ENCODE data around the gene ADCK1.

Gene ADCK1

DNA sequence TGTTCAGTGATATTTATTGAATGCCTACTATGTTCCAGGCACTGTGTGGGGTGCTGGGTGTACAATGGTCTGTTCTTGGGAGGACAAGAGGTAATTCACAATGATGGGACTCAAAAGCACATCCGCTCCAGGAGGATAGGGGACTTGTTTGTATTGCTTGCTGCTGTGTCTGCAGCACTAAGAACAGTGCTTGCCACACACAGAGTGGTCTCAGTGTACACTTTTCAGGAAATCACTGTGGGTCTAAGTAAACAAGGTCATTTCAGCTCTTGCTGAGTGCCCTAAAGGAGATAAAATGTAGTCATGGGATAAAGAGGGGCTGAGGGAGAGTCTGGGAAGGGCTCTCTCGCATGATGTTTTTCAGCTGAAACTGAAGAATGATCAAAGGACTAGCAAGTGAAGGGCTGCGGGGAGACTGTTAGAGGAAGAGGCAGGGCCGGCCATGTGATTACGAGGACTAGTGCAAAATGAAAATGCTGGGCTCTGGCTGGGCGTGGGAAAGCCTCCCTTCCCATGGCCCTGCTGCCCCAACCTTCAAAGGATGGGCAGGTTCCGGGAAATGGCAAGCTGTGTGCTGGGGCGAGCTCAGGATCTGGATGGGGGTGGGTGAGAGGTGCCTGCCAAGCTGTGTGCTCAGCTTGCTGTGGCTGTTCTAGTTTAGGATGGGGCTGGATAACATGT lies 39.1 kb downstream of the ADCK1 start:
- ATAC-seq, result no peak
- no peak for DNase-seq (ENCODE audit: low spot score in 2 of 2)
- Mint-ChIP-seq H3K4me1 (no peaks in the 10 kb centered on the region), H3K4me3 (no peak overlapping the region), H3K9me3 (no peaks in the 10 kb centered on the region), H3K27ac (no peak overlapping the region), H3K36me3 (no peaks in the 10 kb centered on the region)

DNA sequence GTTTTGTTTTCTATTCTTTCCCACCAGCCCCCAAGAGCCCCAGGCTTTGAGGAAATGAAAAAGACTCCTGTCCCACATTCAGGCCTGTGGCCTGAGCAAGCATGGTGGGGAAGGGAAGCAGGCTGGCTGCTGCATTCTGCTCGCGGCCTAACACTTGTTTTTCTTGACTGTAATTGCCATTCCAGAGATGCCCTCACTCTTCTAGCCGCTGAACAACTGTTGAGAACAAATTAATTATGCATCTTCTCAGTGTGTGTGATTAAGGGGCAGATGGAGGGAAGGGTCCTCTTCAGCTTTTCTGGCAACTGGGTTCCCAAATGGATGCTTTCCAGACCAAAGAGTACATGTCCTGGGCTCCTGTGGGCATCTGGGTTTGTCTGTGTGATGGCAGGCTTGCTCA lies 43.3 kb downstream of the ADCK1 start:
- Mint-ChIP-seq H3K4me1 (no peaks in the 10 kb centered on the region), H3K27ac (no peak overlapping the region), H3K36me3 (no peaks in the 10 kb centered on the region), H3K4me3 (no peak overlapping the region), H3K9me3 (no peaks in the 10 kb centered on the region)
- DNase-seq (ENCODE audit: low spot score in 2 of 2), result no peak
- ATAC-seq, result no peak

DNA sequence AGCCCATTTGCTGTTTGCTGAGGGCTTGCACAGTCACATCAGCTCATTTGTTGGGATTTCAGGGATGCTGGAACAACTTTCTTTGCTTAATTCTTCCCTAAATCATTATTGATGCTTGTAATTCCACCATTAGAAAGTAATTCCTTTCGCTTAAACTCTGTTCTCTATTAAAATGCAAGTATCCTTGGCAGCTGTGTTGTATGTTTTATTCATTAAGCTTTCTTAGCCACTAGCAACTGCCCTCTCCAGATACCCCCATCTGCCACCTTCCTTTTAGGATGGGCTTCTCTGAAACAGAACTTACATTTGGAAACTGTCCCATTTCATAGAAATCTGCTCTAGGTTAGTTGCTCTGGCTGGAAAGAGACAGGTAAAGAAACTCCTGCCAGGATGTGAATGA lies 43.7 kb downstream of the ADCK1 start:
- no peaks in the 10 kb centered on the region for H3K4me1 Mint-ChIP-seq
- no peaks in the 10 kb centered on the region for H3K9me3 Mint-ChIP-seq
- no peaks in the 10 kb centered on the region for H3K36me3 Mint-ChIP-seq
- ATAC-seq (no peak), DNase-seq (ENCODE audit: low spot score in 2 of 2) (no peak)
- H3K27ac Mint-ChIP-seq, result peak overlapping the region; percentile 17
- H3K4me3 Mint-ChIP-seq, result no peak overlapping the region

DNA sequence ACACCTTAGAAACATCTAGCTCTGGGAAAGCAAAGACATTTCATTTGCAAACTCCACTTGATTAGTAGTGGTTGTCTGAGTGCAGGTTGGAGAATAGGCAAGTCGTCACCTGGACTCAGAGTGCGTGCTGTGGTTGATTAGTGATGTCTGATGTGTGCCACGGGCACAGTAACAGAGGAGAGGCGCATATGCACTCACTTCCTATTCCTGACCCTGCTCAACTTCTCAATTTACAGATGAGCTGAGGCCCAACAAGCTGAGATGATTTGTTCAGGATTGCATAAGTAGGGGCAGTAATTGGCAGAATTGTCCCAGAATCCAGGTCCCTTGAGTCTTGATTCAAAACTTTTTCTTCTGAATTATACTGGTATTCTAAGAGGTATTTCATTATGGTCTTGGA lies 44.9 kb downstream of the ADCK1 start:
- no peaks in the 10 kb centered on the region for H3K4me1 Mint-ChIP-seq
- no peak overlapping the region for H3K27ac Mint-ChIP-seq
- DNase-seq (ENCODE audit: low spot score in 2 of 2) (no peak), ATAC-seq (no peak)
- H3K9me3 Mint-ChIP-seq, result no peaks in the 10 kb centered on the region
- no peaks in the 10 kb centered on the region for H3K36me3 Mint-ChIP-seq
- no peak overlapping the region for H3K4me3 Mint-ChIP-seq

DNA sequence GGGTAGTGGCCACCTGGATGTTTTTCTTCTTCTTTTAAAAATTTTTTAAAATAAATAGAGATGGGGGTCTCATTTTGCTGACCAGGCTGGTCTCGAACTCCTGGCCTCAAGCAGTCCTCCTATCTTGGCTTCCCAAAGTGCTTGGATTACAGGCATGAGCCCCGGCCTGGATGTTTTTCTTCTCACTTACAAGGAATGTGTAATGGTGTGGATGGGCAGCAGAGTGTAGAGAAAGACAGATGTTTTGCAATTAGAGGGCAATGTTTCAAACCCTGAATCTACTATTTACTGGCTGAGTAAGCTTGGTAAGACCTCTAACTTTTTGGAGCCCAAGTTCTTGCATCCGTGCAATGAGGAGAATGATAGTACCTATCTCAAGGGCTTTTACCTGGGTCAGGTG lies 48.1 kb downstream of the ADCK1 start:
- Mint-ChIP-seq H3K36me3 (no peaks in the 10 kb centered on the region), H3K9me3 (peaks cover 2% of the 10 kb centered on the region), H3K4me1 (no peaks in the 10 kb centered on the region), H3K4me3 (no peak overlapping the region), H3K27ac (no peak overlapping the region)
- DNase-seq (ENCODE audit: low spot score in 2 of 2) (no peak), ATAC-seq (no peak)

DNA sequence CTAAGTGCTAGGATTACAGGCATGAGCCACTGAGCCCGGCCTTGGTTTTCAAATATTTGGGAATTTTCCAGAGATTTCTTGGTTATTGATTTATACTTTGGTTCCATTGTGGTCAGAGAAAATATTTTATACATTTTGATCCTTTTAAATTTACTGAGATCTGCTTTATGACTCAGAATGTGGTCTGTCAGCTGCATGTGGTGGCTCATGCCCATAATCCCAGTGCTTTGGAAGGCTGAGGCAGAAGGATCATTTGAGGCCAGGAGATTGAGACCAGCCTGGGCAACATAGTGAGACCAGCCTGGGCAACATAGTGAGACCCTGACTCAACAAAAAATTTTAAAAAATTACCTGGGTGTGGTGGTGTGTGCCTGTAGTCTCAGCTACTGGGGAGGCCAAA lies 49.8 kb downstream of the ADCK1 start:
- no peak for ATAC-seq
- Mint-ChIP-seq H3K36me3 (no peaks in the 10 kb centered on the region), H3K27ac (no peak overlapping the region), H3K4me3 (no peak overlapping the region), H3K9me3 (peaks cover 3% of the 10 kb centered on the region), H3K4me1 (no peaks in the 10 kb centered on the region)
- DNase-seq (ENCODE audit: low spot score in 2 of 2), result no peak

DNA sequence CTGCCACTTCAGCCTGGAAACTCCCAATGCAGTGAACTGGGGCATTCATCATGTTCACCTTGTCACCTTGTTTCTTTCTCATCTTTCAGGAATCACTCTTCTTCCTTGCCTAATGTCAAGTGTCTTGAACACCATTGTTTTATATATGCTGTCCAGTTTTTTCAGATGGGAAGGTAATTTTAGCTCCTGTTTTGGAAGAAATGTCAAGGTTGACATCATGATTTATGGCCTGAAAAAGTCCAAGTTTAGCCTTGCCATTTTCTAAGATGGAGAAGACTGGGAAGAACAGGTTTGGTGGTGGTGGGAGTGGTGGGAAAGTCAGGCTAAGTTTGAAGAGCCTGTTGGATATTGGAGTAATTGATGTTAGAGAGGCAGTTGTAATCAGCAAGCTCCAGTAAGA lies 54.0 kb downstream of the ADCK1 start:
- peaks cover 3% of the 10 kb centered on the region for H3K9me3 Mint-ChIP-seq
- ATAC-seq, result no peak

DNA sequence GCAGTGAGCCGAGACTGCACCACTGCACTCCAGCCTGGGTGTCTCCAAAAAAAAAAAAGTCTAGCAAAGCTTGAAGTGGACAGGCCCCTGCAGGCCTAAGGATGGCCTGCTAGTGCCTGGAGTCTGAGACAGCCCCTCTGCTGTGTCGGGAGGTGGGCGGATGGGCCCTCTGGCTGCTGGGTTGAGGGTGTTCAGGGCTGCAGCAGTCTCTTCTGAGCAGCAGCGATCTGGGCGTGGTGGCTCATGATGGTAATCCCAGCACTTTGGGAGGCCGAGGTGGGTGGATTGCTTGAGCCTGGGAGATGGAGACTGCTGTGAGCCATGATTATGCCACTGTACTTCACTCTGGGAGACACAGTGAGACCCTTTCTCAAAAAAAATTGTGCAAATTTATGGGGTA lies 57.0 kb downstream of the ADCK1 start:
- Mint-ChIP-seq H3K27ac (no peak overlapping the region), H3K4me1 (no peaks in the 10 kb centered on the region), H3K36me3 (no peaks in the 10 kb centered on the region), H3K4me3 (no peak overlapping the region), H3K9me3 (peaks cover 3% of the 10 kb centered on the region)
- DNase-seq (ENCODE audit: low spot score in 2 of 2) (no peak), ATAC-seq (no peak)

More for the DNA sequence above, 54.0 kb downstream of the ADCK1 start:
- Mint-ChIP-seq H3K36me3 (no peaks in the 10 kb centered on the region), H3K4me3 (no peak overlapping the region), H3K4me1 (no peaks in the 10 kb centered on the region), H3K27ac (no peak overlapping the region)
- DNase-seq (ENCODE audit: low spot score in 2 of 2), result no peak

DNA sequence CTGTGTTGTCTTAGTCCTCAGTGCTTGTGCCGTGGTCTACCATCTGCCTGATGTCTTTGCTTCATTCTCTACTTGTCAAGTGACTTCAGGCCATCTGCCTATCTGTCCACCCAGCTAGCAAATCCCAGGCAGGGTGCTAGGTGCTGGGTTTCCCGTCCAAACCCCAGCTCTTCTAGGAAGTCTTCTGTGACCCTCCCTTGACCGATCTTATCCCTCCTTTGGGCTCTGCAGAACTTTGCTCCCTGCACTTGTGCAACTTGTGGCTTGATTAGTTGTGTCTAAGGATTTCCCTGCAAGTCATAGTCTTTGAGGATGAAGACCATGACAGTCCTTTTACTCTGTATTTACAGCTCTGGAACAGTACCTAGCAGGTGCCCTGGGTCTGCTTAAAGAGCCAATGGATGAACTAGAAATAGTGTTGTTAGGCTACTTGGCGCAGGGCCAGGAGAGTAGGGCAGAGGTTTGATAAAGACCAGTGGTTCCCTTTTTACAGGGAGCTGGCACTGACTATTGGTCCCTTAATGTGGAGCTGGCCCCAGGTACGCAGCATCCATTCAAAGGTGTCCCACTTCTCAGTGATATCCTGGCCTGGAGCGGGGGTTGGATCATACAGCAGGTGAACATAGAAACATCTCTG lies 60.1 kb downstream of the ADCK1 start:
- H3K9me3 Mint-ChIP-seq, result no peaks in the 10 kb centered on the region
- H3K4me1 Mint-ChIP-seq, result no peaks in the 10 kb centered on the region
- H3K36me3 Mint-ChIP-seq, result no peaks in the 10 kb centered on the region
- no peak overlapping the region for H3K4me3 Mint-ChIP-seq
- H3K27ac Mint-ChIP-seq, result no peak overlapping the region
- ATAC-seq (no peak), DNase-seq (ENCODE audit: low spot score in 2 of 2) (no peak)

DNA sequence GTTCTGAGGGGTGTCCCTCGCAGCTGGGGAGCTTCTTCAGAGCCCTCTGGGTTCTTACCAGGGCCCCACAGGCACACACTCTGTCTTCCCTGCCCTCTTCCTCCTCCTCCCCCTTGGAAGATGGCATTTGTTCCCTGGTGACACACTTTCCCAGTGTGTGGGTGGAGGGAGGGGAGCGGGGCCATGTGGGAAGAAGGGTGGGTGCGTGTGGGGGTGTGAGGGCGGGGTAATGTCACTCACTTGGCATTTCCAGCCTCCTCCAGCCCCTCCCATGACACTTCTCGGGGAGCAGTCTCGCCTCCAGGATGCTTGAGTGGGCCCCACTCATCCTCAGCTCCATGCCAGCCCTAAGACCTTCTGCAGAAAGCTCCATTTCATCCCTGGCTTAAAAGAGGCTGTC lies 61.3 kb downstream of the ADCK1 start:
- Mint-ChIP-seq H3K9me3 (no peaks in the 10 kb centered on the region), H3K36me3 (no peaks in the 10 kb centered on the region), H3K27ac (no peak overlapping the region), H3K4me1 (no peaks in the 10 kb centered on the region), H3K4me3 (no peak overlapping the region)
- ATAC-seq (no peak), DNase-seq (ENCODE audit: low spot score in 2 of 2) (no peak)

DNA sequence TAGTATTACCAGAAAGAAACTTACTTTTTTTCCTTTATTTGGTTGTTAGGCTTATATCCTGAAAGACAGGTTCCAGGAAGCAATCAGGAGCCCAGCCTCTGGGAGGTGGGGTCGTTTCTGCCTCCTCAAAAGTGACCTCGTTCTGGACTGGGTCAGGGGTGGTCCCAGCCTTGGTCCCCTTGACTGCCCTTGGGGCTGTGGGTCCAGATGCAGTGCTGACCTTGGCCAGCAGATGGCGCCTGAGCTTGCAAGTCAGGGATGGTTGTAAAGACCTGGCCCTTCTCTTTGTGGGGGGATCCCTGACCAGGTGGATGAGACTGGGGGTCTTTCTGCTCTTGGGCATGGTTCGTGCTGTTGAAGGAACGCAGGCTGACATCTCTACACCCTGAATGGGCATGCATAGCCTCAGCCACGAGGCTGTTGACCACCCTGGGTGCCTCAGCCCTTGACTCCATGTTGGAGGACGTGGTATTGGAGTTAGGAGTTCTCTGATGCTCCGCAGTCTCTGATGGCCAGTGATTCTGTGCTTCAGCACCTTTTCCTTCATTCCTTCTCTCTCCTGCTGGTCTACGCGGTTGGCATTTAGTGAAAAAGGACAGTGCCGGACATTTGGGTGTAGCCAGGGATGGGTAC lies 62.4 kb downstream of the ADCK1 start:
- peak; percentile 68 for ATAC-seq
- H3K4me1 Mint-ChIP-seq, result no peaks in the 10 kb centered on the region
- no peak overlapping the region for H3K27ac Mint-ChIP-seq
- H3K9me3 Mint-ChIP-seq, result no peaks in the 10 kb centered on the region
- DNase-seq (ENCODE audit: low spot score in 2 of 2), result peak; percentile 78 to 91
- H3K4me3 Mint-ChIP-seq, result no peak overlapping the region
- H3K36me3 Mint-ChIP-seq, result no peaks in the 10 kb centered on the region

DNA sequence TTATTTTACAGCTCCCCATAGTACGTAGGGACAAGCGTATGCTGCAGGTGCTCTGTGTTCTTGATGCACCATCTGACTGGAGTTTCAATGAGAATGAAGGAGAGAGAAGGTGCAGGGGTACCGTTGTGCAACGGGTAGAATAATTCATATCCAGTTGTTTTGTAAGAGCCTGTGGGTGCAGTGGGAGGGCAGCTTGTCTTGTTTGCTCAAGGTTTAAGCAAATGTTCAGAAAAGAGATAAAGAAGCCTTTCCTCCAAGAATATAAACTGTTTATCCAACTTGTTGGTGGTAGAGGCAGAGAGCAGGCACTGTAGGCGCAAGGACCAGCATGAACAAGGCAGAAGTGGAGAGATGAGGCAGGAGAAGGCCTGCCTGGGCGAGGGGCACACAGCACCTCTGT lies 64.2 kb downstream of the ADCK1 start:
- no peaks in the 10 kb centered on the region for H3K36me3 Mint-ChIP-seq
- peaks cover 4% of the 10 kb centered on the region for H3K4me1 Mint-ChIP-seq
- ATAC-seq (no peak), DNase-seq (ENCODE audit: low spot score in 2 of 2) (no peak)
- no peak overlapping the region for H3K4me3 Mint-ChIP-seq
- no peaks in the 10 kb centered on the region for H3K9me3 Mint-ChIP-seq
- H3K27ac Mint-ChIP-seq, result no peak overlapping the region

DNA sequence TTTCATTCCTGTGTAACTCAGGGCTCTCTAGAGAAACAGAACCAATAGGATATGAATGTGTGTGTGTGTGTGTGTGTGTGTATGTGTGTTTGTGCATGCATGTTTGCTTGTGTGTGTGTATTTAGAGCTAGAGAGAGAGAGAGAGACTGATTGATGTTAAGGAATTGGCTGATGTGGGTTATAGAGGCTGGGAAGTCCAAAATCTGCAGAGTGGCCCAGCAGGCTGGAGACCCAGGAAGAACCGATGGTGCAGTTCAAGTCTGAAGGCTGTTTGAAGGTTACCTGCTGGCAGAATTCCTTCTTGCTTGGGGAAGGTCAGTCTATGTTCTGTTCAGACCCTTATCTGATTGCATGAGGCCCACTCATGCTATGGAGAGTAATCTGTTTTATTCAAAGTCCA lies 64.7 kb downstream of the ADCK1 start:
- no peak overlapping the region for H3K27ac Mint-ChIP-seq
- H3K4me1 Mint-ChIP-seq, result peaks cover 4% of the 10 kb centered on the region
- no peak overlapping the region for H3K4me3 Mint-ChIP-seq
- ATAC-seq (no peak), DNase-seq (ENCODE audit: low spot score in 2 of 2) (no peak)
- no peaks in the 10 kb centered on the region for H3K9me3 Mint-ChIP-seq
- H3K36me3 Mint-ChIP-seq, result no peaks in the 10 kb centered on the region

DNA sequence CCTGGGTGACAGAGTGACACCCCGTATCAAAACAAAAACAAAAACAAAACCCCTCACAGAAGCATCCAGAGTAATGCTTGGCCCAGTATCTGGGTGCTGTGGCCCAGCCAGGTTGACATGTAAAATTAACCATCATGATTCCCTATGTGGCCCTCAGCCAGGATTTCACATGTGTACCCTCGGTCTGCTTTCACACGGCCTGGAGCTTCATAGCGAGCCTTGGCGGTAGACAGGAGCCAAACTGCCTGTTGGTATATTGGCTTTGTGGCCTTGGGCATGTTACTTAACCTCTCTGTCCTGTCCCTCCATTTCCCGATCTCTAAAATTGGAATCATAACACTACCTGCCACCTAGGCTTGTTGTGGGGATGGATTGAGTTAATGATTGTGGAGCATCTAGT lies 65.5 kb downstream of the ADCK1 start:
- ATAC-seq, result no peak
- Mint-ChIP-seq H3K36me3 (no peaks in the 10 kb centered on the region), H3K4me1 (peaks cover 4% of the 10 kb centered on the region), H3K27ac (no peak overlapping the region), H3K9me3 (no peaks in the 10 kb centered on the region), H3K4me3 (no peak overlapping the region)
- no peak for DNase-seq (ENCODE audit: low spot score in 2 of 2)

DNA sequence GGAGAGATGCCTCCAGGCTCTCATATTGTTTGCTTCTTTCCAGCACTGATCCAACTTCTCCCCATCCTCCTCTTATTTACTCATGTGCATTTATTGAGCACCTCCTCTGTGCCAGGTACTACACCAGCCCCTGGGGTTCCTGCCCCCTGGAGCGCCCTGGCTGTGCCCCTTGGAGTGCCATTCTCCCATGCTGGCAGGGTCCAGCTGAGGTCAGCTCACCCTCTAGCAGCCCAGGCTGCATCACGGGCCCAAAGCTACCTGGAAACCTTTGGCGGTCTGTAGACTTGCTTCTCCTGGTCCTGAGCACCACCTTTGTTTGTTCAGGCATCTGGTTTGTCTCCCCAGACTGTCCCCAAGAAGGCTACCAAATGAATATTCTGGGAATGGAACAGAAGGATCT lies 67.0 kb downstream of the ADCK1 start:
- Mint-ChIP-seq H3K4me1 (peaks cover 4% of the 10 kb centered on the region), H3K9me3 (no peaks in the 10 kb centered on the region), H3K4me3 (no peak overlapping the region), H3K36me3 (no peaks in the 10 kb centered on the region), H3K27ac (no peak overlapping the region)
- DNase-seq (ENCODE audit: low spot score in 2 of 2), result no peak
- ATAC-seq, result no peak

DNA sequence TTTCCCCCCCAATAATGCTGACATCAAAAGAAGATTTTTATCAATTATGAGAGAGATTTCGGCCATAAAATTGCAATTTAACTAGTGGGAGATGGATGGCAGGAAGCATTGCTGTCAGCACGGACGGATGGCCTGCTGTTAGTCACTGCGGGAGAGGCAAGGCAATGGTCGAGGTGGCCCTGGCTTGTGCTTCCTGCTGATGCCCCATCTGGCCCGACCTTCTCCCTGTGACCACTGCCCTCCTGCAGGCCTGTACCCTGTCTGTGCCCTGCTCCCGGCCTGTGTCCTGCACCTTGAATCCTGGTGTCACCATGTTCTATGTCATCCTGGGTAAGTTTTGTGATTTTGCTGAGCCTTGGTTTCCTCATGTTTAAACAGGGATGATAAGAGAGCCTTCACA lies 67.6 kb downstream of the ADCK1 start:
- ATAC-seq, result no peak
- Mint-ChIP-seq H3K9me3 (no peaks in the 10 kb centered on the region), H3K36me3 (no peaks in the 10 kb centered on the region), H3K4me3 (no peak overlapping the region), H3K27ac (no peak overlapping the region), H3K4me1 (peaks cover 4% of the 10 kb centered on the region)
- no peak for DNase-seq (ENCODE audit: low spot score in 2 of 2)
